ENCODE measurements around the gene TIFAB.

Gene TIFAB

GRCh38 chr5:135429301-135430134 is 22.6 kb downstream of the TIFAB start:
- no peak for TF ChIP-seq EZH2phosphoT487 (IDR thresholded peaks at IDR 0.05; ENCODE audit: borderline replicate concordance, low read length)
- no peak for TF ChIP-seq CTCF (IDR thresholded peaks at IDR 0.05; ENCODE audit: low read depth, low read length, poor library complexity, severe bottlenecking)
- no peaks in the 10 kb centered on the region for H3F3A ChIP-seq (ENCODE audit: control insufficient read depth, insufficient read depth)
- no peaks in the 10 kb centered on the region for H3K36me3 ChIP-seq (ENCODE audit: control insufficient read depth, low read length)
- H3K9me2 ChIP-seq (replicated peaks; ENCODE audit: control insufficient read depth, low read length) = no peaks in the 10 kb centered on the region
- peaks cover 4% of the 10 kb centered on the region; the same call in 1 of the 2 replicates for H3K9me3 ChIP-seq (ENCODE audit: control insufficient read depth, insufficient read depth, low read length)
- no peaks in the 10 kb centered on the region for H3K4me1 ChIP-seq (ENCODE audit: control insufficient read depth, low read length)
- H3K27me3 ChIP-seq (ENCODE audit: control insufficient read depth, low read length) = peaks cover 7% of the 10 kb centered on the region; the same call in 1 of the 2 replicates
- H3K4me3 ChIP-seq (ENCODE audit: low read length) = no peak overlapping the region
- no peak overlapping the region for H3K27ac ChIP-seq (ENCODE audit: low read depth, low read length)
- H3K79me2 ChIP-seq (ENCODE audit: control insufficient read depth, low read length) = no peaks in the 10 kb centered on the region
- no peak overlapping the region for H3K4me2 ChIP-seq (ENCODE audit: low read length)
- no peaks in the 10 kb centered on the region for H4K20me1 ChIP-seq (ENCODE audit: control insufficient read depth, insufficient read depth, low read depth, low read length)

- Histone ChIP-seq H4K20me1 (ENCODE audit: control insufficient read depth, insufficient read depth, low read depth, low read length) (no peaks in the 10 kb centered on the region), H3K79me2 (ENCODE audit: control insufficient read depth, low read length) (no peaks in the 10 kb centered on the region), H3K27me3 (ENCODE audit: control insufficient read depth, low read length) (peaks cover 7% of the 10 kb centered on the region; the same call in 1 of the 2 replicates), H3K4me3 (ENCODE audit: low read length) (no peak overlapping the region), H3F3A (ENCODE audit: control insufficient read depth, insufficient read depth) (no peaks in the 10 kb centered on the region), H3K9me3 (ENCODE audit: control insufficient read depth, insufficient read depth, low read length) (peaks cover 4% of the 10 kb centered on the region; the same call in 1 of the 2 replicates), H3K27ac (ENCODE audit: low read depth, low read length) (no peak overlapping the region), H3K9me2 (replicated peaks; ENCODE audit: control insufficient read depth, low read length) (no peaks in the 10 kb centered on the region), H3K4me1 (ENCODE audit: control insufficient read depth, low read length) (no peaks in the 10 kb centered on the region), H3K36me3 (ENCODE audit: control insufficient read depth, low read length) (no peaks in the 10 kb centered on the region), H3K4me2 (ENCODE audit: low read length) (no peak overlapping the region)
- TF ChIP-seq CTCF (IDR thresholded peaks at IDR 0.05; ENCODE audit: low read depth, low read length, poor library complexity, severe bottlenecking) (no peak), EZH2phosphoT487 (IDR thresholded peaks at IDR 0.05; ENCODE audit: borderline replicate concordance, low read length) (no peak)
Observed at GRCh38 chr5:135428586-135428985, 23.6 kb downstream of the TIFAB start.

- H3K4me2 ChIP-seq (ENCODE audit: low read length) = no peak overlapping the region
- no peaks in the 10 kb centered on the region for H3K4me1 ChIP-seq (ENCODE audit: control insufficient read depth, low read length)
- no peaks in the 10 kb centered on the region for H3K9me2 ChIP-seq (replicated peaks; ENCODE audit: control insufficient read depth, low read length)
- no peaks in the 10 kb centered on the region for H3F3A ChIP-seq (ENCODE audit: control insufficient read depth, insufficient read depth)
- H3K27ac ChIP-seq (ENCODE audit: low read depth, low read length) = no peak overlapping the region
- no peaks in the 10 kb centered on the region for H4K20me1 ChIP-seq (ENCODE audit: control insufficient read depth, insufficient read depth, low read depth, low read length)
- H3K36me3 ChIP-seq (ENCODE audit: control insufficient read depth, low read length) = no peaks in the 10 kb centered on the region
- peaks cover 11% of the 10 kb centered on the region; the same call in 1 of the 2 replicates for H3K27me3 ChIP-seq (ENCODE audit: control insufficient read depth, low read length)
- TF ChIP-seq CTCF (IDR thresholded peaks at IDR 0.05; ENCODE audit: low read depth, low read length, poor library complexity, severe bottlenecking) = peak; percentile 78
- no peak for TF ChIP-seq EZH2phosphoT487 (IDR thresholded peaks at IDR 0.05; ENCODE audit: borderline replicate concordance, low read length)
- H3K9me3 ChIP-seq (ENCODE audit: control insufficient read depth, insufficient read depth, low read length) = peaks cover 4% of the 10 kb centered on the region; the same call in 1 of the 2 replicates
- H3K79me2 ChIP-seq (ENCODE audit: control insufficient read depth, low read length) = no peaks in the 10 kb centered on the region
- no peak overlapping the region for H3K4me3 ChIP-seq (ENCODE audit: low read length)
Observed at GRCh38 chr5:135426102-135427082, 25.8 kb downstream of the TIFAB start.
